DLD1 (cell line): Measurements from ENCODE around the gene CNTN5.
"Not testable (repeated sequence)": the region's sequence is repeated elsewhere in the genome, so short reads cannot be mapped to it uniquely, and the experiment has no call there.

Source experiments
- in situ Hi-C: cut with HindIII; loops from 2 replicates; pipeline ENCODE4 v1.10.0; 2017; ENCODE audit warnings: low sequenced_read_pairs

CNTN5 gene

GRCh38 chr11:100176456-100176855 lies 1155.7 kb downstream of the CNTN5 start:
- in situ Hi-C loops = no loop called here

GRCh38 chr11:100177651-100178050 lies 1156.9 kb downstream of the CNTN5 start:
- in situ Hi-C loops = no loop called here

GRCh38 chr11:100182350-100182749 lies 1161.6 kb downstream of the CNTN5 start:
- in situ Hi-C loops = no loop called here

GRCh38 chr11:100182927-100183326 lies 1162.2 kb downstream of the CNTN5 start:
- in situ Hi-C loops = no loop called here

DNA sequence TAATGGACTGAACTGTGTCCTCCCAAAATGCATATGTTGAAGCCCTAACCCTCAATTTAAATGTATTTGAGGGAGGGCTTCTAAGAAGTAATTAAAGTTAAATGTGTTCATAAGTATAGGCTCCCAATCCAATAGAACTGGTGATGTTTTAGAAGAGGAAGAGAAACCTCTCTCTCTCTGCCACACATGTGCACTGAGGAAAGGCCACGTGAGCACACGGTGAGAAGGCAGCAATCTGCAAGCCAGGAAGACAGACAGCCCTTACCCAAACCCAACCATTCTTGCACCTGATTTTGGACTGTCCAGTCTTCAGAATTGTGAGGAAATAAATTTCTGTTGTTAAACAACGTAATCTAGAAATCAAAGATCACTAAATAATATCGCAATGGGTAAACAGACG lies 1164.8 kb downstream of the CNTN5 start:
- in situ Hi-C loops = no loop called here

- in situ Hi-C loops = no loop called here
These were observed 1167.5 kb downstream of the CNTN5 start for GRCh38 chr11:100188137-100188783.

DNA sequence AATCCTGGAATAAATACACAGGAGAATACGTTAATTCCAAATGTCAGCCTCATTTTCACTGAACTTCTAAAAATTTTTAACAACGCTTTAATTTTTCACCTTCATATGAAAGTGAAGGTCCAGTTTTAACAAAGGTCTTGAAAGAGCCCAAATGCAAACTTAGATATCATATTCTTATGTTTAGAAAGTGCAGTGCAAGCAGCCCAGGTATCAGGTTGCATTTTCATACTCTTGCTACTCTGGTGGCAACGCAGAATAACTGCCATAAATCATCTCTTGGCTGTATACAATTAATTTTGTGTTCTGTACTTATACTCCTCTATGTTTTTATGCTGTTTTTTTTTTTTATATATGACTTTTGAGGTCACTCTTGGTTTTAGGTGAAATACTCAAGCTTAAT lies 1169.6 kb downstream of the CNTN5 start:
- in situ Hi-C loops = no loop called here

- in situ Hi-C loops = no loop called here
These were observed 1171.4 kb downstream of the CNTN5 start for GRCh38 chr11:100192181-100192580.

- in situ Hi-C loops = no loop called here
These were observed 1183.0 kb downstream of the CNTN5 start for GRCh38 chr11:100203789-100204188.

GRCh38 chr11:100205926-100206325 lies 1185.2 kb downstream of the CNTN5 start:
- in situ Hi-C loops = no loop called here

DNA sequence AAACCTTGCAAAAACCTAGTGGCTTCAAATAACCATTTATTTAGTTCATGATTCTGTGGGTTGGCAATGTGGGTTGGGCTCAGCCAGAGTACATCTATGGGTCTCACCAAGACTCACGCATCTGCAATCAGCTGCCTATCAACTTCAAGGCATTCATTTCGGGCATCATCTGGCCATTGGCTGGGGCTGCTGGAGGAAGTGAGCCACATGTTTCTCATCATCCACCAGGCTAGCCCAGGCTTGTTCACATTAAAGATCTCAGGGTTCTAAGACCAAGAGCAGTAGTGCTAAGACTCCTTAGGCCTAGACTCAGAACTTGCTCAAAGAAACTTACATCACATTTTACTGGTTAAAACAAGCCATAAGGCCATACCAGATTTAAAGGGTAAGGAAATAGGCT lies 1187.5 kb downstream of the CNTN5 start:
- in situ Hi-C loops = no loop called here

DNA sequence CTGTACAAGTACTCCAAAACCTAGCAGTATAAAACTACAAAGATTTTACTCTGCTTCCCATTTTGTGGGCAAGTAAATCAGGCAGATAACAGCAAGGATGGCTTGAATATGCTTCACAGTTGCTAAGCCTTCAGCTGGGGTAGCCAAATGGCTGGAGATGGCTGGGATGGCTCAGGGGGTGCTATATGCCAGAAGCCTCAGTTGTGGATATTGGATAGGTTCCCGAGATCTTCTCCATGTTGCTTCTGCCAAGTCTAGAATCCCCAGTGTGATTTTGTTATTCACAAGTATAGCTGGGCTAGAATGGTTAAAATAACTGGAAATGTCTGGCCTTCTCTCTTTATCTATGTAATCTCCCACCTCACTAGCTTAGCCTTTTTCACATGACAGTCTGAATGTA lies 1194.0 kb downstream of the CNTN5 start:
- in situ Hi-C loops = no loop called here

DNA sequence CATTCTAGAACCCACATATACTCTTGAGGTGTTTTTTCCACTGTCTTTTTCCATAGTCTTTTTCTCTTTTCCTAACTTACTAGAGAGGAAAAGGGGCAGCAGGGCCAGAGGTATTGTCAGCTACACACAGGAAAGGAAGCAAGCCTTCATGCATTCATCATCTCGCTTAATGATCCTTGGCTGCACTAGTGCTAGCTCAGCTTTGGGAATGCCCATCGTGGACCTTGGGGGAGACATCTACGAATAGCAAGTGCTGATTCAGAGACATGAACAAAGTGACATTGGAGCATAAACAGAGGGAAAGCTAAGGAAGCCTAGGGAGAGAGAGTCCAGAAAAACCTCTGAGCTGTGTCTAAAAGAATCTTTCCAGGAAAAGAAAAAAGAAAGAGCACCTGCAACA lies 1200.1 kb downstream of the CNTN5 start:
- in situ Hi-C loops = no loop called here

DNA sequence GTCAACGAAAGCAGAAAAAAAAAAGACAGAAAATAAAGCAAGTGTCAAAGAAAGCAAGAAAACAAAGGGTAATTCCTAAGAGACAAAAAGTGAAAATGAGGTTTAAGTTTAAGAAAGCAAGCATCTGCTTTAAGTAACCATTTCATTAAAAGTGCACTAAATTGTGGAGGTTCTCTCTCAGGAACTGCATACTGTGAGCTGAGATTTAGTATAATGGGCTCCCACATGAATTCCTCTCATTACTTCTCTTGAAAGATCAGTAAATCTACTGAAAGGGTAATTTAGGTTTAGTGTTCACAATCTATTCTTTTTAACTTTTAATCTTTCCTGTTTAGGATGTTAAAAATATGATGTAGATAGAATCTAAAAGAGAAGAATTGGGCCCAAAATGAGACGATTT lies 1201.0 kb downstream of the CNTN5 start:
- in situ Hi-C loops = no loop called here

DNA sequence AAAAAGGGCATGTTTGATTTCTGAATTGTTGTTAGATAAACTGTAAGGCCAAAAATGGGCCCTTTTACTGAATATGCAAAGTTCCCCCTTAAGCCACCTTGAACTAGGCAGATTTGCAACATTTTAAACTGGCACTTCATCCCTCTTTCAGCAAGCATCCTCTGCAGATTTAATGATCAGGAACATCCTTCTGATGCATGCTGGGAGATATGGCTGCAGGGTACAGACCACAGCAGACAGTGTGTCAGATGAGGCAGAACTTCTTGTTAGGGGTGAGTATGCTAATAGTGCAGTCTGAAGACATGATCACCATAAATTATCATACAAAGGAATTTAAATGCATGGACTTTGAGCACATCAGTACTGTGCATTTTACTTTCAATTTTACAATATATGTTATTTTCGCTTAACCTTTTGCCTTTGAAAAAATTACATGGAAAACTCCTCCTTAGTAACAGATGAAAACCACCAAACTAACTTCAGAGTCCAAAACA lies 1203.8 kb downstream of the CNTN5 start:
- in situ Hi-C loops = no loop called here

DNA sequence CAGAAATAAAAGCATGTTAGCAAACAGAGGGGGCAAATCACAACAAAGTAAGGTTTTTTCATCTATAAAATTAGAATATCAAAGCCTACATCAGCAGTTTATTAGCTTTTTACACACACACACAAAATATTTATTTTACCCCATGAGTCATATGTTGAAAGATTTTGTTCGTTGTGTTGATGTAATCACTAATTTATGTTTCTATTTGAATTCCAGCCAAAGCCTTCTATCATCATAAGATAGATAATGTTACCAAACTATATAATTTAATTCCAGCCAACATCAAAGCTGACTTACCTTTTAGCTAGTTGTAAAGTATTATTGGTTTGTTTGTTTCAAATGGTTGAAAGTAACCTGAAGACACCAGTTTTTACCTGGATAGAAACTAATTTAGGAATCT lies 1208.3 kb downstream of the CNTN5 start:
- in situ Hi-C loops = no loop called here

- in situ Hi-C loops = no loop called here
These were observed 1211.3 kb downstream of the CNTN5 start for GRCh38 chr11:100232006-100232405.

GRCh38 chr11:100235085-100235484 lies 1214.3 kb downstream of the CNTN5 start:
- in situ Hi-C loops = no loop called here

DNA sequence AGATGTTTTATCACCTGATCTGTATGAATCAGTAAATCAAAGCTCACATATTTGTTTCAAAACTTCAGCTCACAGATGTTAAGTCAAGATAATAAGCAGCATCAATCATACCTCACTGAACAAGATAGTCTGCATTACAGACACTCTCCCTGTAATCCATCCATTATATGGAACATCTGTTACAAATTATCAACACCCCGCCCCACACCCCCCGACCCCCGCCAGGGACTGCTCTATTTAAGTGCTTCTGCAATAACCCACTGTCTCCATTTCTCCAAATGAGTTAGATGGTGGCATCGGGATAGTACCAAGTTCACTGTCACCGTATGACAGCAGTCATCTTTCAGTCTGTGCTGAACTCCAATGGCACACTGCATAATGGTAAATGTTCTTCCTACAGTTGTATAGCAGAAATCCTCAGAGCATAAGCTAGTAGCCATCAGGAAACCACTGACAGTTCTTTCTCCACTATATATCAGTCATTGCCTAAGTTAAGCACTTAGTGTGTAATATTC lies 1219.3 kb downstream of the CNTN5 start:
- in situ Hi-C loops = no loop called here

- in situ Hi-C loops = no loop called here
These were observed 1227.0 kb downstream of the CNTN5 start for GRCh38 chr11:100247704-100248103.

GRCh38 chr11:100257238-100257803 lies 1236.6 kb downstream of the CNTN5 start:
- in situ Hi-C loops = not testable (repeated sequence)

GRCh38 chr11:100269516-100269915 lies 1248.8 kb downstream of the CNTN5 start:
- in situ Hi-C loops = no loop called here
